ENCODE data around the gene PPAN. TPM values are rescaled to one million over a fixed set of nuclear protein-coding genes. Genes with fewer than 3 reads are reported as not detected.
A peak's percentile ranks its signal among the peaks of the same experiment; 100 is the strongest.

The PPAN gene
- total and polyA plus RNA-seq, 12 donors, result 17.6 to 47.7 (median 20.8) TPM

DNA sequence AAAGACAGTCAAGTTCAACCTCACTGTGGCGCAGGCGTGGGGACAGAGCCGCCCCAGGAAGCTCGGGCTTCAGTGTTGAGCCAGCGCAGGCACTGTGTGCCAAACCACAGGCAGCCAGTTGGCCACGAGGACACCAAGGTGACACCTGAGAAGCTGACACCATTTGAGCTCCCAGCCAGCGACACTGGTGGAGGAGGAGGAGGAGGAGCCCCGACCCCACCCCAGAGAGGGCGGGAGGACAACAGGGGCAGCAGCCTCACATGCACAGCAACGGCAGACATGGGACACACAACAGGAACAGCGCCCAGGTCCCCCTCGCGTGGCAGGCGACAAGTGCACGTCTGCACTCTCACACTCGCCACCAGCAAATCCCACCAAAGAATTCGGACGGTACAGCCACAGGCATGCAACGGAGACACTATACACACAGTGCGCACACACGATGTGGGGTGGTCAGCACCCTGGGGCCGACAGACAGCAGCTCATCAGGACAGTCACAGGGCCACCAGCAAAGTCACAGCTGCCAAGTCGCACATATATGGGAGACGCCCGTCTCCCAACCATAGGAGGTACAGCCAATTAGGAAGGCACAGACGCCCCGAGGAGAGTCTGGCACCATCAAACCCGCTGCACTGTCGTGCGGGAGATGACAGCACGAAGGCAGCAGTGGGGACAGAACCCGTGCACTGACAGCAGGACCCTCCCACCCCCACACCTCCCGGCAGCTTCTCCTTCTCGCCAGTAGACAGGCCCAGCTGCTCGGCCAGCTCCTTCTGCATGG is 10.1 kb downstream of the PPAN start:
- peaks cover 0 to 62% (median 31%) of the 10 kb centered on the region in 9 donors for H3K36me3 ChIP-seq
- no peaks in the 10 kb centered on the region for H3K9me3 ChIP-seq
- intact Hi-C loops (cut with DNase I), result loop anchor here in 2 of 10 donors (10.0 kb wide), 2 partner anchors 119 to 181 kb away; partner anchors contain the start of genes OLFM2 (in 1 of the 2) and S1PR2 (in 1 of the 2)
- H3K27me3 ChIP-seq, result no peaks in the 10 kb centered on the region
- H3K4me3 ChIP-seq, result no peak overlapping the region
- ATAC-seq, result peak in 1 of 8 donors; percentile 13
- 82 to 87% methylated on average over 35 of the region's 35 CpGs for WGBS, 2 donors
- TF ChIP-seq CTCF (IDR thresholded peaks at IDR 0.05), result no peak
- DNase-seq, result no peak
- H3K27ac ChIP-seq, result no peak overlapping the region
- H3K4me1 ChIP-seq, result peaks cover 8 to 54% (median 21%) of the 10 kb centered on the region in 9 donors

DNA sequence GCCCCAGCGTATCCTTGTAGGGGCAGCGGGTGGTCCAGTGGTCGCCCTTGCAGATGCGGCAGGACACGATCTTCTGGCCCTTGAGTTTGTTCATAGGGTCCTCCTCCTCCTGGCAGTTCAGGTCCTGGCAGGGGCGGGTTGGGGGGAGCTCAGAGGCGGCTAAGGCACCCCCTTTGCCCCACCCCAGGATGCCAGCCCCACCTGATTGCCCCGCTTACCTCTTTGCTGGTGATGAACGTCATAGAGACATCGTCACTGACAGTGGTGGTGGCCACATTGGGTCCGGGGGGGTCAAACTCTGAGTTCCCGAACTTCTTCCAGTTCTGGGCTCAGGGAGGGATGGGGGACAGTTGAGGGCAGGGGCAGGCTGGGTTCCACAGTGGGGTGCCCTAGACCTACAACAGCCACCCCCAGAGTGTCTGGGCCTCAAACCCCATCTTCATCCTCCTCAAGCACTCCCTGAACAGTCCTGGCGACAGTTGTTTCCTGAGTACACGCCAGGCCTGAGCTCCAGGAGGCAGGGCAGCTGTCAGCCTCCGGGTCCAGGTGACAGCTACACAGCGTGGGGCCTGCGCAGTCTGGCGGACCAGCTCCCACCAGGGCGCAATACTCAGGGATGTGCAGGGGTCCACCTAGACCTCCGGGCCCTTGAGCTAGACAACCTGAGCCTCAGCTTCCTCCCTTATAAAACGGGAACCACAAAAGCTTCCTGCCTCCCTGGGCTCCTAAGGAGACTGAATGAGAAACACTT is 10.9 kb downstream of the PPAN start:
- Histone ChIP-seq H3K27ac (no peak overlapping the region), H3K4me1 (peaks cover 8 to 46% (median 21%) of the 10 kb centered on the region in 9 donors), H3K9me3 (no peaks in the 10 kb centered on the region), H3K27me3 (no peaks in the 10 kb centered on the region), H3K36me3 (peaks cover 0 to 56% (median 31%) of the 10 kb centered on the region in 9 donors), H3K4me3 (no peak overlapping the region)
- DNase-seq (no peak), ATAC-seq (no peak)
- intact Hi-C loops (cut with DNase I), result loop anchor here in 2 of 10 donors (10.0 kb wide), 2 partner anchors 118 to 182 kb away; partner anchors contain the start of genes OLFM2 (in 1 of the 2) and S1PR2 (in 1 of the 2)
- TF ChIP-seq CTCF (IDR thresholded peaks at IDR 0.05), result no peak
- WGBS, 2 donors, result 91 to 92% methylated on average over 21 of the region's 21 CpGs

- Histone ChIP-seq H3K27me3 (no peaks in the 10 kb centered on the region), H3K4me3 (peak overlapping the region; percentile 58 to 99 (median 88)), H3K4me1 (peaks cover 8 to 28% (median 16%) of the 10 kb centered on the region in 9 donors), H3K9me3 (no peaks in the 10 kb centered on the region), H3K36me3 (peaks cover 0 to 50% (median 31%) of the 10 kb centered on the region in 9 donors), H3K27ac (peak overlapping the region in 9 of 10 donors; percentile 73 to 91 (median 84))
- peak in 1 of 8 donors; percentile 3 for ATAC-seq
- no peak for DNase-seq
- WGBS, 2 donors, result 46 to 48% methylated on average over 12 of the region's 12 CpGs
- TF ChIP-seq CTCF (IDR thresholded peaks at IDR 0.05), result no peak
- intact Hi-C loops (cut with DNase I), result loop anchor here in 3 of 10 donors (1.0 to 10.0 kb wide), 3 partner anchors 13 to 184 kb away; partner anchors contain the start of genes OLFM2 (in 1 of the 3), PPAN (in 1 of the 3) and S1PR2 (in 1 of the 3)
These were observed 12.8 kb downstream of the PPAN start for GRCh38 chr19:10118960-10119359.
